K562 (cell line): ENCODE measurements around the gene RYR1. TPM values are rescaled to one million over a fixed set of nuclear protein-coding genes. Genes with fewer than 3 reads are reported as not detected.

Experiments used
- ATAC-seq: fragments of 200-7000 bp; cut with Tn5 transposase; 3 replicates; pipeline ENCODE4 v1.9.1; 2020; ENCODE audit warnings: moderate library complexity
- BruUV-seq: library from RNA; stranded (reverse); fragments of 400-500 nt; replicated peaks from 2 replicates; lab custom pipeline; 2021; lab: Mats Ljungman, UMichigan
- CTCF ChIA-PET: fragments of 300-600 bp; formaldehyde crosslinking; extraction: SDS; loops from one replicate; lab custom pipeline; 2021; ENCODE audit warnings: low intra/inter-chr PET ratio; lab: Yijun Ruan, JAX
- POLR2A ChIA-PET: fragments of 300-600, 350-650 bp; sonication (Branson Sonifier 250); formaldehyde crosslinking; extraction: SDS; loops from one replicate; lab custom pipeline; 2021; ENCODE audit warnings: antibody characterized with exemption, inconsistent platforms; lab: Yijun Ruan, JAX
- DNase-seq, 4 experiments: peaks; one replicate each; pipeline versions ENCODE4 v3.0.0 to v3.0.0-alpha.2; 2011 to 2018; ENCODE audit warnings: low spot score in 3 of 4, mixed read lengths in 3 of 4; ENCODE audit errors: extremely low read depth in 1 of 4
- FAIRE-seq: peaks from 2 replicates; lab custom pipeline; 2011; peaks lifted over from hg19 to GRCh38; lab: Jason Lieb, UNC
- H2AFZ ChIP-seq: 2 replicates; pipeline ENCODE4 v1.6.0; 2011; ENCODE audit warnings: low read depth, low read length, control low read depth, inconsistent platforms
- H3K27ac ChIP-seq: fragments of 200-600 bp; 3 replicates; pipeline ENCODE4 v1.8.0; 2011; ENCODE audit warnings: low read depth, mild to moderate bottlenecking, control low read depth, inconsistent platforms, low read length, moderate library complexity, mixed read lengths; ENCODE audit errors: extremely low read depth
- H3K27me3 ChIP-seq, 2 experiments: fragments of 300-600 bp in 1 of 2; 2 replicates in 1 of 2; 3 replicates in 1 of 2; pipeline versions ENCODE4 v1.6.0 to v1.8.0; 2011; ENCODE audit warnings: inconsistent platforms in 2 of 2, low read length in 2 of 2, mild to moderate bottlenecking in 1 of 2, mixed read lengths in 1 of 2, moderate library complexity in 1 of 2; ENCODE audit not compliant: control insufficient read depth in 2 of 2, insufficient read depth in 2 of 2
- H3K36me3 ChIP-seq: fragments of 300-600 bp; 3 replicates; pipeline ENCODE4 v1.8.0; 2011; ENCODE audit warnings: mild to moderate bottlenecking, low read length, inconsistent platforms; ENCODE audit not compliant: control insufficient read depth, insufficient read depth
- H3K4me1 ChIP-seq, 2 experiments: fragments of 200-600 bp in 1 of 2; replicated peaks in 1 of 2; 2 replicates in 1 of 2; 3 replicates in 1 of 2; pipeline versions ENCODE4 v1.5.1 to v1.8.0; 2011; ENCODE audit warnings: inconsistent platforms in 2 of 2, low read length in 2 of 2, mild to moderate bottlenecking in 1 of 2, mixed read lengths in 1 of 2, moderate library complexity in 1 of 2; ENCODE audit not compliant: control insufficient read depth in 2 of 2, insufficient read depth in 2 of 2
- H3K4me2 ChIP-seq: 2 replicates; pipeline ENCODE4 v1.6.1; 2011; ENCODE audit warnings: low read length, control low read depth, inconsistent platforms, mixed read lengths; ENCODE audit not compliant: insufficient read depth
- H3K4me3 ChIP-seq: fragments of 200-600 bp; sonication (generic), shearing (Covaris generic); 2 replicates; pipeline ENCODE4 v1.5.1; 2016; ENCODE audit warnings: control low read depth, inconsistent platforms
- H3K79me2 ChIP-seq: fragments of 200-600 bp; 3 replicates; pipeline ENCODE4 v1.8.0; 2011; ENCODE audit warnings: low read length, inconsistent platforms; ENCODE audit not compliant: control insufficient read depth, insufficient read depth
- H3K9ac ChIP-seq, 2 experiments: 2 replicates each; pipeline versions ENCODE4 v1.6.0 to v1.6.1; 2011; ENCODE audit warnings: low read depth in 2 of 2, low read length in 2 of 2, control low read depth in 1 of 2, inconsistent platforms in 1 of 2, mild to moderate bottlenecking in 1 of 2, mixed read lengths in 1 of 2; ENCODE audit not compliant: insufficient read depth in 1 of 2
- H3K9me1 ChIP-seq: one replicate; pipeline ENCODE4 v1.6.0; 2011; ENCODE audit warnings: inconsistent platforms, mild to moderate bottlenecking, low read length, moderate library complexity; ENCODE audit not compliant: control insufficient read depth, insufficient read depth
- H3K9me3 ChIP-seq: replicated peaks from 2 replicates; pipeline ENCODE4 v1.5.1; 2011; ENCODE audit warnings: low read depth, low read length, inconsistent platforms; ENCODE audit not compliant: control insufficient read depth, insufficient read depth
- H4K20me1 ChIP-seq: replicated peaks from 2 replicates; pipeline ENCODE4 v1.6.1; 2011; ENCODE audit warnings: low read length, inconsistent platforms, mixed read lengths; ENCODE audit not compliant: control insufficient read depth, insufficient read depth
- CHD1 ChIP-seq: fragments of 200-600 bp; sonication (generic); IDR thresholded peaks from one replicate; pipeline ENCODE4 v1.6.1; 2012; ENCODE audit warnings: mild to moderate bottlenecking, moderate library complexity, low read length, inconsistent platforms
- ELF1 ChIP-seq: fragments of 200-800 bp; sonication (Bioruptor generic); IDR thresholded peaks from 2 replicates; pipeline ENCODE4 v1.6.1; 2016; ENCODE audit warnings: missing genetic modification characterization, missing compliant biosample characterization
- FUS ChIP-seq: fragments of 200-400 bp; formaldehyde crosslinking; optimal IDR thresholded peaks from 2 replicates; pipeline ENCODE3; 2017; ENCODE audit warnings: low read depth, low read length
- POLR2B ChIP-seq: fragments of 450-650 bp; IDR thresholded peaks from 2 replicates; pipeline ENCODE4 v1.6.1; 2018; ENCODE audit warnings: low read depth; ENCODE audit not compliant: partially characterized antibody
- SNRNP70 ChIP-seq: fragments of 200-400 bp; formaldehyde crosslinking; optimal IDR thresholded peaks from 2 replicates; pipeline ENCODE3; 2017; ENCODE audit warnings: low read depth, low read length
- SREBF1 ChIP-seq: fragments of 150-350 bp; IDR thresholded peaks from 2 replicates; pipeline ENCODE4 v1.6.1; 2014; ENCODE audit warnings: antibody characterized with exemption, low read depth, low read length, borderline replicate concordance
- ZNF584 ChIP-seq: fragments of 200-800 bp; sonication (Bioruptor generic); IDR thresholded peaks from 2 replicates; pipeline ENCODE4 v1.6.1; 2016; ENCODE audit warnings: low read depth, mild to moderate bottlenecking, missing genetic modification characterization, missing compliant biosample characterization
- WGBS: fragments of 100-300 bp; shearing (Covaris generic); methylation state at CpG from one replicate; pipeline ENCODE4 v1.1.6; 2016; ENCODE audit warnings: low coverage, mixed read lengths; ENCODE audit not compliant: insufficient coverage; ENCODE audit errors: missing lambda C conversion rate; 5-methylcytosine and 5-hydroxymethylcytosine counted together
- in situ Hi-C: fragments of 300-500 bp; cut with MboI; formaldehyde crosslinking; loops from 4 replicates; pipeline ENCODE4 v1.15.0; 2018; ENCODE audit warnings: inconsistent platforms, mixed read lengths
- intact Hi-C: fragments of 100-400 bp; cut with micrococcal nuclease; formaldehyde crosslinking; loops from 2 replicates; pipeline ENCODE4 v1.14.2; 2022
- polyA plus RNA-seq, 8 experiments: library from polyadenylated mRNA; depleted of rRNA in 4 of 8; stranded (reverse) in 5 of 8; unstranded in 3 of 8; fragments of >200 nt; fragmentation: Nextera tagmentation in 2 of 8; fragmentation: Illumina TruSeq in 1 of 8; extraction: Ambion mirVana in 2 of 8; extraction: Trizol in 1 of 8; gene quantifications; 2 replicates each; pipeline versions ENCODE4 v1.2.1 to v1.2.3, GENCODE V29; 2011 to 2014; ENCODE audit warnings: inconsistent platforms in 1 of 8, missing spikeins in 1 of 8
- total RNA-seq, 7 experiments: library from RNA; depleted of rRNA in 6 of 7; stranded (reverse); fragments of >200 nt in 6 of 7; fragmentation: Illumina TruSeq in 2 of 7; extraction: Trizol in 2 of 7; gene quantifications; 2 replicates each; pipeline versions ENCODE4 v1.2.1 to v1.2.3, GENCODE V29; 2011 to 2021; ENCODE audit warnings: low replicate concordance in 1 of 7
- TF ChIP-seq, protein P1 (sequence below): fragments of 450-650 bp; formaldehyde crosslinking; IDR thresholded peaks from 2 replicates; pipeline ENCODE4 v1.4.0; 2020; ENCODE audit warnings: mild to moderate bottlenecking, moderate library complexity
- TF ChIP-seq, protein P2 (sequence below): fragments of 250-450 bp; sonication (Bioruptor Pico); IDR thresholded peaks from 2 replicates; pipeline ENCODE4 v1.6.1; 2021; ENCODE audit warnings: mild to moderate bottlenecking

RYR1 gene
- total and polyA plus RNA-seq, 9 of the 15 experiments (the other 6 are each of a cell fraction or from before 2014, with no cell fraction given) = 0.11 to 7.4 (median 3.7) TPM

- 45% methylated on average over 3 of the region's 3 CpGs for WGBS
- TF ChIP-seq SREBF1 = no peak
- intact Hi-C loops = loop anchor here (2.0 to 10.0 kb wide), 3 partner anchors 31 to 421 kb away; partner anchors contain the start of genes MRPS12 and SARS2
- Histone ChIP-seq H3K9ac (no peak overlapping the region), H3K79me2 (no peaks in the 10 kb centered on the region), H3K27ac (no peak overlapping the region), H3K4me1 (peaks cover 6 to 21% of the 10 kb centered on the region in 2 experiments; a peak in 4 of 5 replicates), H2AFZ (no peak overlapping the region), H3K9me1 (no peaks in the 10 kb centered on the region), H3K4me2 (no peak overlapping the region), H3K4me3 (no peak overlapping the region), H3K27me3 (no peaks in the 10 kb centered on the region), H4K20me1 (no peaks in the 10 kb centered on the region), H3K36me3 (0 out of 3 replicates have a peak, but pooled peaks cover 4% of the 10 kb centered on the region), H3K9me3 (no peaks in the 10 kb centered on the region)
- in situ Hi-C loops = no loop called here
- peak; percentile 48 for FAIRE-seq
- ChIA-PET POLR2A (interaction anchor here (0.7 to 1.0 kb wide), 2 partner anchors 109 to 481 kb away, joined by 3 read pairs; no protein-coding TSS in a partner anchor), CTCF (interaction anchor here (0.6 to 1.1 kb wide), 2 partner anchors 111 to 119 kb away, joined by 4 to 7 read pairs; partner anchors contain the start of gene FAM98C)
- BruUV-seq = no TSS peak
- ATAC-seq = no peak
- no peak for DNase-seq
These were observed 80.3 kb downstream of the RYR1 start for GRCh38 chr19:38513762-38514167.

DNA sequence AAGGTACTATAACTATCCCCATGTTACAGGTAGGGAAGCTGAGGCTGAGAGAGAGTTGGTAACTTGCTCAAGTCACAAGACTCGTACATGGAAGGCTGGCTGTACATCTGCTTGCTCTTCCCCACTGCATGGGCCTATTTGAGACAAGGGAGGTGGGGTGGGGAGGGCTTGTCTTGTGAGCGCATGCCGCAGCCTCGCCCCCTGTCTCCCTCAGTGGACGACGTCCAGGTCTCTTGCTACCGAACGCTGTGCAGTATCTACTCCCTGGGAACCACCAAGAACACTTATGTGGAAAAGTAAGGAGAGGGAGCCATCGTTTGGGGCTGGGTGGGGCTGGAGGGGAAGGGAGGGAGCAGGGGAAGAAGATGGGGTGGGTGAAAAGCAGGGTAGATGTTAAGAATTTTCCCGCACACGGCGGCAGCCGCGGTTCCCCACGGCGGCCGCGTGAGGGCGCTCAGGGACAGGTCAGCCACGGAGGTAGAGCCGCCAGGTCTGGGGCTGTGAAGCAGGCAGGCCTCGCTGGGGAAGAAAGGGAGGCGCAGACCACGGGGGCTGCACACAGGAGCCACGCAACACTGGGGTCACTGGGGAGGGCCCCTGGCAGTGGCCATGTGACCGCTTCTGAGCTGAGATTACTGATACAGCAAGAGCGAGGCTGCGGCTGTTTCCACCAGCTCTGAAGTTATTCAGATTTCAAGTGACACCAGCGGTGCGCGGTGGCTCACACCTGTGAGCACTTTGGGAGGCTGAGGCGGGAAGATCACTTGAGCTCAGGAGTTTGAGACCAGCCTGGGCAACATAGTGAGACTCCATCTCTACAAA lies 81.5 kb downstream of the RYR1 start:
- peak; percentile 84 to 87 (median 86) for DNase-seq
- no peaks in the 10 kb centered on the region for H3K79me2 ChIP-seq
- ChIA-PET CTCF (interaction anchor here (0.7 to 2.0 kb wide), 4 partner anchors 112 to 415 kb away, joined by 3 to 16 read pairs (median 8); partner anchors contain the start of genes FAM98C, MRPS12 and SARS2), POLR2A (interaction anchor here (0.7 kb wide), 1 partner anchor 20 kb away, joined by 3 read pairs; no protein-coding TSS in a partner anchor)
- 17% methylated on average over 28 of the region's 32 CpGs for WGBS
- H3K4me1 ChIP-seq = peaks cover 6 to 27% of the 10 kb centered on the region in 2 experiments; a peak in 4 of 5 replicates
- no peaks in the 10 kb centered on the region for H4K20me1 ChIP-seq
- in situ Hi-C loops = no loop called here
- intact Hi-C loops = loop anchor here (2.0 to 10.0 kb wide), 3 partner anchors 30 to 420 kb away; partner anchors contain the start of genes MRPS12 and SARS2
- H3K9me3 ChIP-seq = no peaks in the 10 kb centered on the region
- no peak overlapping the region for H3K4me3 ChIP-seq
- peak; percentile 98 for ATAC-seq
- H2AFZ ChIP-seq = peak overlapping the region; percentile 79
- peak; percentile 81 for FAIRE-seq
- BruUV-seq = no TSS peak
- H3K36me3 ChIP-seq = no peaks in the 10 kb centered on the region
- peak overlapping the region; percentile 38; the same call in 1 of the 2 replicates for H3K4me2 ChIP-seq
- H3K27me3 ChIP-seq = no peaks in the 10 kb centered on the region
- H3K9me1 ChIP-seq = no peaks in the 10 kb centered on the region
- peak overlapping the region in 1 of 2 experiments; percentile 86; a peak in 2 of 4 replicates for H3K9ac ChIP-seq
- no peak overlapping the region for H3K27ac ChIP-seq
- TF ChIP-seq ELF1 (tag) (no peak), ZNF584 (CRISPR knock-in tag) (no peak), FUS (no peak), POLR2B (no peak), CHD1 (no peak), SNRNP70 (no peak)
- TF ChIP-seq, protein P1, sequence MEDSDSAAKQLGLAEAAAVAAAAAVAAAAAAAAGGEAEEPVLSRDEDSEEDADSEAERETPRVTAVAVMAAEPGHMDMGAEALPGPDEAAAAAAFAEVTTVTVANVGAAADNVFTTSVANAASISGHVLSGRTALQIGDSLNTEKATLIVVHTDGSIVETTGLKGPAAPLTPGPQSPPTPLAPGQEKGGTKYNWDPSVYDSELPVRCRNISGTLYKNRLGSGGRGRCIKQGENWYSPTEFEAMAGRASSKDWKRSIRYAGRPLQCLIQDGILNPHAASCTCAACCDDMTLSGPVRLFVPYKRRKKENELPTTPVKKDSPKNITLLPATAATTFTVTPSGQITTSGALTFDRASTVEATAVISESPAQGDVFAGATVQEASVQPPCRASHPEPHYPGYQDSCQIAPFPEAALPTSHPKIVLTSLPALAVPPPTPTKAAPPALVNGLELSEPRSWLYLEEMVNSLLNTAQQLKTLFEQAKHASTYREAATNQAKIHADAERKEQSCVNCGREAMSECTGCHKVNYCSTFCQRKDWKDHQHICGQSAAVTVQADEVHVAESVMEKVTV = peak; percentile 67; the same call in 1 of the 2 replicates
- TF ChIP-seq, protein P2, sequence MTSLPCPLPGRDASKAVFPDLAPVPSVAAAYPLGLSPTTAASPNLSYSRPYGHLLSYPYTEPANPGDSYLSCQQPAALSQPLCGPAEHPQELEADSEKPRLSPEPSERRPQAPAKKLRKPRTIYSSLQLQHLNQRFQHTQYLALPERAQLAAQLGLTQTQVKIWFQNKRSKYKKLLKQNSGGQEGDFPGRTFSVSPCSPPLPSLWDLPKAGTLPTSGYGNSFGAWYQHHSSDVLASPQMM (CRISPR knock-in tag) = no peak
